ENCODE data around the gene CDK16. TPM values are rescaled to one million over a fixed set of nuclear protein-coding genes. Genes with fewer than 3 reads are reported as not detected.

Gene CDK16
- total and polyA plus RNA-seq, 11 donors = 100 to 209 (median 142) TPM

DNA sequence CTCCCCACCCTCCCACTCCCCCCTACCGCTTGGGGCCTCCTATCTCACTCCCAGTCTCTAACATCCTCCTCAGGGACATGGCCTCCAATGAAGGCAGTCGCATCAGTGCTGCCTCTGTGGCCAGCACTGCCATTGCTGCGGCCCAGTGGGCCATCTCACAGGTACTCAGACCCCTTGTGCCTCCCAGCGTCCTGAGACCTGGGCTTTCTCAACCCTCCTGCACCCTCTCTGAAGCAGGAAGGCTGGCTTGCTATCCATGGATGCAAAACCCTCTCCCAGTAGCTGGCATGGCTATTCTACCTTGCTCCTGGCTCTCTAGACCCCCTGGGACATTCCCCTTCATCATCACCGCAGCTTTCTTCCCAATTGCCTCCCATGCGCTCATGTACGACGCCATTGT, 38.1 kb upstream of the CDK16 start:
- Histone ChIP-seq H3K4me1 (peaks cover 0 to 5% (median 0%) of the 10 kb centered on the region in 12 donors), H3K27ac (peak overlapping the region in 1 of 12 donors; percentile 59), H3K4me3 (no peak overlapping the region), H3K27me3 (peaks cover 0 to 38% (median 0%) of the 10 kb centered on the region in 9 donors), H3K9me3 (no peaks in the 10 kb centered on the region), H3K36me3 (peaks cover 0 to 91% (median 75%) of the 10 kb centered on the region in 9 donors)
- 80 to 92% (median 90%) methylated on average over 8 of the region's 8 CpGs for WGBS, 4 donors
- intact Hi-C loops (cut with DNase I) = no loop called here
- TF ChIP-seq, protein P1, sequence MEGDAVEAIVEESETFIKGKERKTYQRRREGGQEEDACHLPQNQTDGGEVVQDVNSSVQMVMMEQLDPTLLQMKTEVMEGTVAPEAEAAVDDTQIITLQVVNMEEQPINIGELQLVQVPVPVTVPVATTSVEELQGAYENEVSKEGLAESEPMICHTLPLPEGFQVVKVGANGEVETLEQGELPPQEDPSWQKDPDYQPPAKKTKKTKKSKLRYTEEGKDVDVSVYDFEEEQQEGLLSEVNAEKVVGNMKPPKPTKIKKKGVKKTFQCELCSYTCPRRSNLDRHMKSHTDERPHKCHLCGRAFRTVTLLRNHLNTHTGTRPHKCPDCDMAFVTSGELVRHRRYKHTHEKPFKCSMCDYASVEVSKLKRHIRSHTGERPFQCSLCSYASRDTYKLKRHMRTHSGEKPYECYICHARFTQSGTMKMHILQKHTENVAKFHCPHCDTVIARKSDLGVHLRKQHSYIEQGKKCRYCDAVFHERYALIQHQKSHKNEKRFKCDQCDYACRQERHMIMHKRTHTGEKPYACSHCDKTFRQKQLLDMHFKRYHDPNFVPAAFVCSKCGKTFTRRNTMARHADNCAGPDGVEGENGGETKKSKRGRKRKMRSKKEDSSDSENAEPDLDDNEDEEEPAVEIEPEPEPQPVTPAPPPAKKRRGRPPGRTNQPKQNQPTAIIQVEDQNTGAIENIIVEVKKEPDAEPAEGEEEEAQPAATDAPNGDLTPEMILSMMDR (IDR thresholded peaks at IDR 0.05) = no peak
- TF ChIP-seq POLR2A (IDR thresholded peaks at IDR 0.05) = no peak
- ATAC-seq (no peak), DNase-seq (peak in 1 of 5 donors; percentile 18)

DNA sequence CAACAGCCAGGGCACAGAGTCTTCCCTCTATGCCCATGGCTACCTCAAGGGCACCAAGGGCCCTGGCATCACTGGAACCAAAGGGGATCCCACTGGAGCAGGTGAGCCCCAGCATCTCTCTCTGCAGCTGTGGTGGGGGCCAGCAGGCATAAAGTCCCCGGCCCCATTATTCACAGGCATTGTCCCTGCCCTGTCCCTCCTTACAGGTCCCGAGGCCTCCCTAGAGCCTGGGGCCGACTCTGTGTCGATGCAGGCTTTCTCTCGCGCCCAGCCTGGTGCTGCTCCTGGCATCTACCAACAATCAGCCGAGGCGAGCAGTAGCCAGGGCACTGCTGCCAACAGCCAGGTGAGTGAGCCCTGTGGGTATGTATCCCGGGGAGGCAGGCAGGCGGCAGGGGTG, 37.2 kb upstream of the CDK16 start:
- H3K9me3 ChIP-seq = no peaks in the 10 kb centered on the region
- TF ChIP-seq, protein P1 (IDR thresholded peaks at IDR 0.05) = no peak
- no peak for TF ChIP-seq POLR2A (IDR thresholded peaks at IDR 0.05)
- no peak overlapping the region for H3K27ac ChIP-seq
- H3K27me3 ChIP-seq = peaks cover 0 to 40% (median 0%) of the 10 kb centered on the region in 9 donors
- peaks cover 0 to 5% (median 0%) of the 10 kb centered on the region in 12 donors for H3K4me1 ChIP-seq
- H3K4me3 ChIP-seq = no peak overlapping the region
- ATAC-seq (no peak), DNase-seq (peak in 1 of 5 donors; percentile 17)
- intact Hi-C loops (cut with DNase I) = no loop called here
- 92 to 97% (median 95%) methylated on average over 2 to 10 of the region's 10 CpGs for WGBS, 4 donors
- peaks cover 0 to 91% (median 73%) of the 10 kb centered on the region in 9 donors for H3K36me3 ChIP-seq

DNA sequence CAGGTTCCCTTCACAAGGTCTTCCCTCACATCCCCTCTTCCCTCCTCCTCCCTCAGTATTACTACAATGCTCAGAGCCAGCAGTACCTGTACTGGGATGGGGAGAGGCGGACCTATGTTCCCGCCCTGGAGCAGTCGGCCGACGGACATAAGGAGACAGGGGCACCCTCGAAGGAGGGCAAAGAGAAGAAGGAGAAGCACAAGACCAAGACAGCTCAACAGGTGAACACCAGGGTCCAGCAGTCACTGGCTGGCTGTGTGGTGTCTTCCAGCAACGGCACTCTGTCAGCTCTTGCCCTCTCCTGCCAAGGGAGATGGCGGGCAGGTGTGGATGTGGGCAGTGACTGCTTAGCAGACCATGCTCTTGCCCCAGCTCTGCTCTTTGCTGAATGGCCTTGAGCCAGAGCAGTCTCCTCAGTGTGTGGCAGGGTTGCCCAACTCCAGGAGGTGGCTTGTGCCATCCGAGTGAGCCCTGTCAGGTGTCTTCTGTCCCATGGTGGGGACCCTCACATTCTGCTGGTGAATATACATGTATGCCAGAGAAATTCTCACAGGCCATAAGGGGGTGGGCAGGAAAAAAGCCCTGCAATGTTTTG, 36.3 kb upstream of the CDK16 start:
- TF ChIP-seq, protein P1 (IDR thresholded peaks at IDR 0.05) = no peak
- TF ChIP-seq POLR2A (IDR thresholded peaks at IDR 0.05) = no peak
- H3K27ac ChIP-seq = no peak overlapping the region
- no peak for ATAC-seq
- peak in 1 of 5 donors; percentile 9 for DNase-seq
- 82 to 97% (median 90%) methylated on average over 5 to 9 of the region's 9 CpGs for WGBS, 4 donors
- intact Hi-C loops (cut with DNase I) = no loop called here
- no peaks in the 10 kb centered on the region for H3K9me3 ChIP-seq
- H3K27me3 ChIP-seq = peaks cover 0 to 45% (median 0%) of the 10 kb centered on the region in 9 donors
- no peak overlapping the region for H3K4me3 ChIP-seq
- H3K4me1 ChIP-seq = peaks cover 0 to 5% (median 0%) of the 10 kb centered on the region in 12 donors
- H3K36me3 ChIP-seq = peaks cover 0 to 90% (median 70%) of the 10 kb centered on the region in 9 donors

DNA sequence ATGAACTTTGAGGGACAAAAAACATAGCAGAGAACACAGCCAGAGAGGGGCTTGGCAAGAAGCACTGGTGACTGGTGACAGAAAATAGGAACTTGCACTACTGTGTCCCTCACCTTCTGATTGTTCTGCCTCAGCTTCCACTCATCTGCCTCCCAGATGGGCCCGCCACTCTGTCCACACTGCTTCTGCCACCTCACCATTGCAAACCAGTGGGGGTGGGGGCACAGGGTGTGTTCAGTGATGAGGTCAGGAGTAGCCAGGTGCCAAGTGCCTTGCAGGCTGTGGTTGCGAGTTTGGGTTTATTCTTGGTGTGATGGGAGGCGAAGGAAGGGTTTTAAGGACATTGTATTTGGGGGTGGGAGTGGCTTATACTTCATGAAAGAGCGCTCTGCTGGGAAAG, 34.0 kb upstream of the CDK16 start:
- H3K9me3 ChIP-seq = no peaks in the 10 kb centered on the region
- ATAC-seq (no peak), DNase-seq (peak in 1 of 5 donors; percentile 19)
- 79 to 95% (median 89%) methylated on average over 4 of the region's 4 CpGs for WGBS, 4 donors
- peaks cover 0 to 67% (median 50%) of the 10 kb centered on the region in 9 donors for H3K36me3 ChIP-seq
- peaks cover 0 to 55% (median 0%) of the 10 kb centered on the region in 9 donors for H3K27me3 ChIP-seq
- H3K4me3 ChIP-seq = no peak overlapping the region
- intact Hi-C loops (cut with DNase I) = no loop called here
- no peak for TF ChIP-seq POLR2A (IDR thresholded peaks at IDR 0.05)
- TF ChIP-seq, protein P1 (IDR thresholded peaks at IDR 0.05) = no peak
- peaks cover 0 to 4% (median 0%) of the 10 kb centered on the region in 12 donors for H3K4me1 ChIP-seq
- H3K27ac ChIP-seq = no peak overlapping the region

All from heart left ventricle (tissue), 16 donors.